NCI-H1417 treated with DMSO at 0.1 percent for 48 hours (cell line): ENCODE measurements around the gene PFDN1.
"Not testable (repeated sequence)": the region's sequence is repeated elsewhere in the genome, so short reads cannot be mapped to it uniquely, and the experiment has no call there.

ENCODE experiments used
- DNase-seq: peaks from one replicate; lab custom pipeline; 2025; lab: John Stamatoyannopoulos, UW

The PFDN1 gene

DNA sequence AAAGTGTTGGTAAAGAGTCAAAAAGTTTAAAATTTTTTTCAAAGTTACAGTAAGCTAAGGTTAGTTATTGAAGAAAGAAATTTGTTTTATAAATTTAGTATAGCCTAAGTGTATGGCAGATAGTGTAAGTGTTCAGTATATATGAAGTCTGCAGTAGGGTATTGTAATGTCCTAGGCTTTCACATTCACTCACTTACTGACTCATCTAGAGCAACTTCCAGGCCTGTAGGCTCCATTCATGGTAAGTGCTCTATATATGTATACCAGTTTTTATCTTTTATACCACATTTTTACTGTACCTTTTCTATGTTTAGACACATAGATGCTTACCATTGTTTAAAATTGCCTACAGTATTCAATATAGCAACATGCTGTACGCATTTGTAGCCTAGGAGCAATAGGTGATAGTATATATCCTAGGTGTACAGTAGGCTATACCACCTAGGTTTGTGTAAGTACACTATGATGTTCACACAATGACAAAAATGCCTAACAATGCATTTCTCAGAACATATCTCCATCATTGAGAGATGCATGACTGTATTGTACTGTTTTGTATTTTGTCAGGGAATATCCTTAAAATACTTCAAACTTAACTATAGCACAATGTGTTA is 89.4 kb downstream of the PFDN1 start:
- DNase-seq: no peak

DNA sequence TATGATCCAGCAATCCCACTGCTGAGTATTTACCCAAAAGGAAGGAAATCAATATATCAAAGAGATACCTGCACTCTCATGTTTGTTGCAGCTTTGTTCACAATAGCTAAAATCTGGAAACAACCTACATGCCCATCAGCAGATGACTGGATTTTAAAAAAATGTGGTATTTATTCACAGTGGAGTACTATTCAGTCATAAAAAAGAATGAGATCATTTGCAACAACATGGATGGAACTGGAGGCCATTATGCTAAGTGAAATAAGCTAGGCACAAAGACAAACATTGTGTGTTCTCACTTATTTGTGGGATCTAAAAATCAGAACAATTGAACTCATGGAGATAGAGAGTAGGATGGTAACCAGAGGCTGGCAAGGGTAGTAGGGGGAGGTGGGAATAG is 94.8 kb downstream of the PFDN1 start:
- no peak for DNase-seq

DNA sequence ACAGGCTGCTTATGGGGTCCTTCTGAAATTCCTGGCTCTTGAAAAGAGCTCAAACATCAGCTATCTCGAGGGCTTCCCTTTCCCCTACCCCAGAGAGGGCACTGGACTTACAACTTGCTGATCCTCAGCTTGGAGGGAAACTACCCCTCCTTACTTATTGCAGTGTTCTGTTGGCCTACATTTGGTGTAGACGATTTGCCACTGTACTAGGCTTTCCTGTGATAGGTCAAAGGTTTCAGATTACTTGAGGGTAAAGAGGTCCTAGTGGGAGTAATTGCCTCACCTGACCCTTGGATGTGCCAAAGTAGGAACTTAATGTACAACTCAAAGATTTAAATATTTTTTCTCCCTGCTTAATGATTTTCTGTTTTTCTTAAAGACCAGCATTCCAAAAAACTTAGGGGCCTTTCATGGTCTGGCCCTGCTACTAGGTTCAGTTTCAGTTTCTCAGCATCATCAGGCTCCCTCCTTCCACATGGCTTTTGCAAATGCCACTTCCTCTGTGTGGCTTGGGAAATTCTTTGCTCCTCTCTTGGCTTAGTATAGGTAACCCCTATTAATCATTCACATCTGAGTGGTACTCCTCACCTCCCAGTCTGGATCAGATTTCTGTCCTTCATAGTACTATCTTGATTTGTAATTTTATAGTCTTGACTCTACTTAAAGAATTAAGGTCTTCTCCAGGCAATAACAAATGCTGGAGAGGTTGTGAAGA is 95.5 kb downstream of the PFDN1 start:
- DNase-seq: no peak

DNA sequence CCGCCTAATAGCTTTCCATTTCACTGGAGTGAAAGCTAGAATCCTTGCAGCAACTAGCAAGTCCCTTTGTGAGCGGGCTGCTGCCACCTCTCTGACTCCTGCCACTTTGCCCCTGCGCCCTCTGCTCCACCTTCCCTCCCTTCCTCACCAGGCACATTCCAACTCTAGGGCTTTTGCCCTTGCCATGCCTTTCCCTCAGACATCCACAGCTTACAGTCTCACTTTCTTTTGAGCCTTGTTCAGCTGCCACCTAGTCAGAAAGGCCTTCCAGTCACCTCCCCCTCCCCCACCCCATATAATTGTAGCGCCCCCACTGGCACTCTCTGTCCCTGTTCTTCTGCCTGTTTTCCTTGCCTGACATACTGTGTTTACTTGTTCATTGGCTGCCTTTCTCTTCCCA is 96.9 kb downstream of the PFDN1 start:
- no peak for DNase-seq

DNA sequence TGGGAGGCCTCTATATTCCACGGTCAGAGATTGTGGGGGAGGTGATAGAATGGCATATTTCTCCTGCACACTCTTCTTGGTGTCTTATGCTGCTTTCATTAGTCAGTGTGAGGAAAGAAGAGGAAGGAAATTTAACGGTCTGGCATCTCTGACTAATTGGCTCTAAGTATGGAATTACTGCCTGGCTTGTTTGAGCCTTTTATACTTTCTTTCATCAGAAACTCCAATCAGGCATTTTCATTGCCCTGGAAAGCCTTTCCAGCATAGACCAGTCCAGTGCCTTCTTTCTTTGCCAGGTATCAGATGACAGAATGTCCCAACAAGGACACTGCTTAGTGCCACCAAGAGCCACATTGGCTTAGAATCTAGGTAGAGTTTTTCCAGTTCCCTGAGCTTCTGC is 97.7 kb downstream of the PFDN1 start:
- no peak for DNase-seq

DNA sequence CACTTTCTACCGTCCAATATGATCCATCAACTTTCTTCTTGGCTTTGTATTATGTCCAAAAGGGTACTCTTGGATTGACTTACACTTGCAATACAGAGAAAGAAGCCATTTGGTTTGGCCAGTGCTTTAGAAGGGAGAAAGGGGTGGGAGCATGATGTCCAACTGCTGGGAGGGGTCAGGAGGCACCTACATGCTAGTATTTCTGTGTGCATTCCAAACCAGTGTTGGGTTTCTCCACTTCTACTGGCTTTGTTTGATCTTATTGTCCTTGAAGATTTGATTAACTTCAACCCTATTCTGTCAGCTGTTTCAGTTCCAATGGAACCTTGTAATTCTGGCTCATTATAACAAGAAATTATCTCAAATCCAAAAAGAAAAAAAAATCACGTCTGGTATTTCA is 100.3 kb downstream of the PFDN1 start:
- DNase-seq: no peak

DNA sequence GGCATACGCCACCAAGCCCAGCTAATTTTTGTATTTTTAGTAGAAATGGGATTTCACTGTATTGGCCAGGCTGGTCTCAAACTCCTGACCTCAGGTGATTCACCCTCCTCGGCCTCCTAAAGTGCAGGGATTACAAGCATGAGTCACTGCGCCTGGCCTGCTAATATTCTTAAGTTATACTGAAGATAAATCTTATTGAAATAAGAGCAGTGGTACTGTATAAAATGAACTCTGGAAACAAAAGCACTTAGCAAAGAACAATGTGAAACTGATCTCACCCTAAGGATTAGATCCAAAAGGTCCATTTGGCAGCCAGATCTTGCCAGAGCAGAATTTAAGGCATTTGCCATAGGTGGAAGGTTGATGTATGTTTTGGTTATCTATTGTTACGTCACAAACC is 100.8 kb downstream of the PFDN1 start:
- DNase-seq: no peak

DNA sequence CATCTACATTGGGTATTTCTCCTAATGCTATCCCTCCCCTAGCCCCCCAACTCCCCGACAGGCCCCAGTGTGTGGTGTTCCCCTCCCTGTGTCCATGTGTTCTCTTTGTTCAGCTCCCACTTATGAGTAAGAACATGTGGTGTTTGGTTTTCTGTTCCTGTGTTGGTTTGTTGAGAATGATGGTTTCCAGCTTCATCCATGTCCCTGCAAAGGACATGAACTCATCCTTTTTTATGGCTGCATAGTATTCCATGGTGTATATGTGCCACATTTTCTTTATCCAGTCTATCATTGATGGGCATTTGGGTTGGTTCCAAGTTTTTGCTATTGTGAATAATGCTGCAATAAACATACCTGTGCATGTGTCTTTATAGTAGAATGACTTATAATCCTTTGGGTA is 104.0 kb downstream of the PFDN1 start:
- DNase-seq: not testable (repeated sequence)

DNA sequence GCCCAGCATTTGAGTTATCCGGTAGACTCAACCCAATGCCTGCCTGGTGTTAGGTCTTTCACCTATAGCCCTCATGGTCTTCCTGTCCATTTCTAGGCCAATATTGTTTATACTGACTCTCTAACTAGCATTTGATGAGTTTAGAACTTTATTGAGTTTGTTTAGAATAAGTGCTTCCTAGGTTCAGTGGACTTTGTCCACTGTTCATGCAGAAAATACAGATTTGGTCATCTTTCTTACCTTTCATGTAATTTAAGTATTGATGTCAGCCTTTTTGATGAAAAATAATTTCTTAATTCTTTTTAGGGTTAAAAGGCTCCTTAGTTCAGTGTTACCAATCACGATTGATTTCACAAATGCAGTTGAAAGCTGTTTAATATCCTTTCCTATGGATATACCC is 105.9 kb downstream of the PFDN1 start:
- no peak for DNase-seq

DNA sequence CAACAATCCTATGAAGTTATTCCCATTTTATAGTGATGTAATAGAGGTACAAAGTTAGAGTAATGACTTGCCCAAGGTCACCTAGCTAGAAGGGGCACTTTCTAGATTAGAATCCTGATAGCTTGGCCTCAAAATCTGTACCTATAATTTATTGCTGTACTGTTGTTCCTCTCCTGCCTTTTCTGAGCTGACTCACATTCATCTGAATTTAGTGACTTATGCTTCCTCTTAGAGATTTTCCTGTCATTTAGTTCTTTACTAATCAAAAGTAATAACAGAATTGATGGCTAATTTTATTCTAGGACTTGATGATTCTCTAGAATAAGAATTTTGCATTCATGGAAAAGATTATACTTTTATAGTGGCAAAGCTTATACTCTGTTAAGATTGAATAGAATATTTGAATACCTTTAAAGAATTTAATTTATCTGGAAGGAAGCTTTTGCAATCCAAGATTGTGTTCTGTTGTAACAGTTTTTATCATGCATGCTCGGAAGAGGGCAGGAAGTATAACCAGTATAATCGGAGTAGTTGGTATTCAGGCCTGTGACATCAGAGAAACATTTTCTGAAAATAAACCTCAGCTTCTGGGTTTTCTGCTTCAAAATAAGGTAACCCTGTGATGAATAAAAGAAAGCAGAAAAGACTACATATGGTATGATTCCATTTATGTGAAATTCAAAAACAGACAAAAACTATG is 106.6 kb downstream of the PFDN1 start:
- no peak for DNase-seq
